HEK293 (cell line): ENCODE results near the gene IGSF21.

Source experiments
- CTCF ChIA-PET: fragments of 350-600 bp; formaldehyde crosslinking; extraction: SDS; loops from one replicate; lab custom pipeline; 2021; ENCODE audit warnings: antibody characterized with exemption; lab: Yijun Ruan, JAX
- POLR2A ChIA-PET: fragments of 300-600 bp; formaldehyde crosslinking; extraction: SDS; loops from one replicate; lab custom pipeline; 2020; ENCODE audit warnings: antibody characterized with exemption, inconsistent platforms; lab: Yijun Ruan, JAX
- H3K27ac ChIP-seq: fragments of 200-500 bp; sonication (Bioruptor generic); 2 replicates; pipeline ENCODE4 v1.5.1; 2014; ENCODE audit warnings: low read depth, low read length, control low read depth, inconsistent platforms; ENCODE audit errors: extremely low read depth
- H3K36me3 ChIP-seq, 2 experiments: fragments of 200-500 bp in 1 of 2; sonication (Bioruptor generic) in 1 of 2; 1 replicate in 1 of 2; 2 replicates in 1 of 2; pipeline ENCODE4 v1.5.1; 2014 to 2017; ENCODE audit warnings: inconsistent platforms in 2 of 2, low read length in 2 of 2; ENCODE audit not compliant: control insufficient read depth in 2 of 2, insufficient read depth in 1 of 2
- H3K4me1 ChIP-seq: fragments of 200-500 bp; sonication (Bioruptor generic); 2 replicates; pipeline ENCODE4 v1.5.1; 2014; ENCODE audit warnings: mild to moderate bottlenecking, low read length, inconsistent platforms; ENCODE audit not compliant: control insufficient read depth, insufficient read depth
- H3K4me3 ChIP-seq: 2 replicates; pipeline ENCODE4 v1.5.1; 2011; ENCODE audit warnings: low read depth, mild to moderate bottlenecking, control low read depth, low read length, moderate library complexity
- H3K9me3 ChIP-seq: fragments of 200-500 bp; sonication (Bioruptor generic); 2 replicates; pipeline ENCODE4 v1.5.1; 2014; ENCODE audit warnings: low read depth, low read length, inconsistent platforms; ENCODE audit not compliant: control insufficient read depth, insufficient read depth
- ATF2 ChIP-seq: fragments of 450-650 bp; formaldehyde crosslinking; IDR thresholded peaks from 2 replicates; pipeline ENCODE4 v1.5.1; 2016; ENCODE audit warnings: missing biosample characterization, missing genetic modification characterization, low read depth
- GLI2 ChIP-seq: fragments of 450-650 bp; formaldehyde crosslinking; IDR thresholded peaks from 2 replicates; pipeline ENCODE4; 2017; ENCODE audit warnings: missing biosample characterization, missing genetic modification characterization, low read depth, borderline replicate concordance
- KLF9 ChIP-seq: fragments of 450-650 bp; formaldehyde crosslinking; IDR thresholded peaks from 2 replicates; pipeline ENCODE4 v1.5.1; 2016; ENCODE audit warnings: missing biosample characterization, missing genetic modification characterization, low read depth
- MYNN ChIP-seq: fragments of 450-650 bp; formaldehyde crosslinking; IDR thresholded peaks from 2 replicates; pipeline ENCODE4 v1.5.1; 2016; ENCODE audit warnings: missing biosample characterization, missing genetic modification characterization, borderline replicate concordance
- PRDM4 ChIP-seq: fragments of 450-650 bp; formaldehyde crosslinking; IDR thresholded peaks from 2 replicates; pipeline ENCODE4 v1.5.1; 2017; ENCODE audit warnings: missing biosample characterization, missing genetic modification characterization
- YY1 ChIP-seq: fragments of 450-650 bp; formaldehyde crosslinking; IDR thresholded peaks from 2 replicates; pipeline ENCODE4 v1.5.1; 2018; ENCODE audit warnings: missing biosample characterization, missing genetic modification characterization
- ZBTB1 ChIP-seq: fragments of 450-650 bp; formaldehyde crosslinking; IDR thresholded peaks from 2 replicates; pipeline ENCODE4 v1.5.1; 2016; ENCODE audit warnings: missing biosample characterization, missing genetic modification characterization
- ZBTB21 ChIP-seq: fragments of 450-650 bp; formaldehyde crosslinking; IDR thresholded peaks from 2 replicates; pipeline ENCODE4 v1.5.1; 2017; ENCODE audit warnings: missing biosample characterization, missing genetic modification characterization
- ZBTB48 ChIP-seq: fragments of 450-650 bp; formaldehyde crosslinking; IDR thresholded peaks from 2 replicates; pipeline ENCODE4 v1.5.1; 2016; ENCODE audit warnings: missing biosample characterization, missing genetic modification characterization
- ZFP37 ChIP-seq: fragments of 450-650 bp; formaldehyde crosslinking; IDR thresholded peaks from 2 replicates; pipeline ENCODE4 v1.5.1; 2016; ENCODE audit warnings: missing biosample characterization, missing genetic modification characterization
- ZFP41 ChIP-seq: fragments of 450-650 bp; formaldehyde crosslinking; IDR thresholded peaks from 2 replicates; pipeline ENCODE4 v1.5.1; 2016; ENCODE audit warnings: missing biosample characterization, missing genetic modification characterization, borderline replicate concordance
- ZNF23 ChIP-seq: fragments of 450-650 bp; formaldehyde crosslinking; IDR thresholded peaks from 2 replicates; pipeline ENCODE4 v1.5.1; 2016; ENCODE audit warnings: missing biosample characterization, missing genetic modification characterization, borderline replicate concordance
- ZNF239 ChIP-seq: fragments of 450-650 bp; formaldehyde crosslinking; IDR thresholded peaks from 2 replicates; pipeline ENCODE4 v1.5.1; 2016; ENCODE audit warnings: missing biosample characterization, missing genetic modification characterization
- ZNF248 ChIP-seq: fragments of 450-650 bp; formaldehyde crosslinking; IDR thresholded peaks from 2 replicates; pipeline ENCODE4 v1.5.1; 2017; ENCODE audit warnings: missing biosample characterization, missing genetic modification characterization
- ZNF26 ChIP-seq: fragments of 450-650 bp; formaldehyde crosslinking; IDR thresholded peaks from 2 replicates; pipeline ENCODE4 v1.5.1; 2016; ENCODE audit warnings: missing biosample characterization, missing genetic modification characterization
- ZNF423 ChIP-seq: fragments of 450-650 bp; formaldehyde crosslinking; IDR thresholded peaks from 2 replicates; pipeline ENCODE4 v1.5.1; 2016; ENCODE audit warnings: missing biosample characterization, missing genetic modification characterization
- ZNF529 ChIP-seq: fragments of 450-650 bp; formaldehyde crosslinking; IDR thresholded peaks from 2 replicates; pipeline ENCODE4 v1.5.1; 2017; ENCODE audit warnings: missing genetic modification characterization, missing biosample characterization; ENCODE audit not compliant: insufficient replicate concordance
- ZNF530 ChIP-seq: fragments of 450-650 bp; formaldehyde crosslinking; IDR thresholded peaks from 2 replicates; pipeline ENCODE4 v1.5.1; 2016; ENCODE audit warnings: low read depth, missing biosample characterization, missing genetic modification characterization
- ZNF548 ChIP-seq: fragments of 450-650 bp; formaldehyde crosslinking; IDR thresholded peaks from 2 replicates; pipeline ENCODE4 v1.5.1; 2016; ENCODE audit warnings: missing biosample characterization, missing genetic modification characterization
- ZNF558 ChIP-seq: fragments of 450-650 bp; formaldehyde crosslinking; IDR thresholded peaks from 2 replicates; pipeline ENCODE4 v1.5.1; 2016; ENCODE audit warnings: missing biosample characterization, missing genetic modification characterization
- ZNF600 ChIP-seq: fragments of 450-650 bp; formaldehyde crosslinking; IDR thresholded peaks from 2 replicates; pipeline ENCODE4 v1.5.1; 2016; ENCODE audit warnings: missing biosample characterization, missing genetic modification characterization
- ZNF623 ChIP-seq: fragments of 450-650 bp; formaldehyde crosslinking; IDR thresholded peaks from 2 replicates; pipeline ENCODE4 v1.5.1; 2016; ENCODE audit warnings: missing biosample characterization, missing genetic modification characterization
- ZNF626 ChIP-seq: fragments of 450-650 bp; sonication (Bioruptor Pico); formaldehyde crosslinking; IDR thresholded peaks from 2 replicates; pipeline ENCODE4 v1.5.1; 2018; ENCODE audit warnings: missing biosample characterization, missing genetic modification characterization, inconsistent platforms
- ZNF664 ChIP-seq: fragments of 450-650 bp; formaldehyde crosslinking; IDR thresholded peaks from 2 replicates; pipeline ENCODE4 v1.5.1; 2016; ENCODE audit warnings: missing biosample characterization, missing genetic modification characterization
- ZNF785 ChIP-seq: fragments of 450-650 bp; formaldehyde crosslinking; IDR thresholded peaks from 2 replicates; pipeline ENCODE4 v1.5.1; 2016; ENCODE audit warnings: missing biosample characterization, missing genetic modification characterization
- ZNF791 ChIP-seq: fragments of 450-650 bp; formaldehyde crosslinking; IDR thresholded peaks from 2 replicates; pipeline ENCODE4 v1.5.1; 2016; ENCODE audit warnings: missing biosample characterization, missing genetic modification characterization
- ZNF843 ChIP-seq: fragments of 450-650 bp; formaldehyde crosslinking; IDR thresholded peaks from 2 replicates; pipeline ENCODE4 v1.5.1; 2016; ENCODE audit warnings: missing biosample characterization, missing genetic modification characterization
- ZSCAN16 ChIP-seq: fragments of 450-650 bp; formaldehyde crosslinking; IDR thresholded peaks from 2 replicates; pipeline ENCODE4 v1.5.1; 2016; ENCODE audit warnings: missing biosample characterization, missing genetic modification characterization

Gene IGSF21

GRCh38 chr1:18204575-18204974 is 97.0 kb downstream of the IGSF21 start (continued):
- TF ChIP-seq GLI2 (no peak), ZNF791 (tag by site-specific recombination) (no peak), ZNF239 (tag by site-specific recombination) (no peak), ZSCAN16 (no peak), ZNF623 (tag by site-specific recombination) (no peak), ZBTB21 (tag by site-specific recombination) (no peak), ZNF23 (tag by site-specific recombination) (no peak), MYNN (tag by site-specific recombination) (no peak), ZNF26 (no peak)

GRCh38 chr1:18205319-18205718 is 97.7 kb downstream of the IGSF21 start:
- H3K36me3 ChIP-seq, result no peaks in the 10 kb centered on the region
- TF ChIP-seq GLI2 (no peak), ZNF248 (tag by site-specific recombination) (no peak), ZNF664 (tag by site-specific recombination) (no peak), ZFP37 (tag by site-specific recombination) (no peak), PRDM4 (tag by site-specific recombination) (no peak), ZNF529 (tag by site-specific recombination) (no peak), ZNF600 (tag by site-specific recombination) (no peak), ZNF785 (tag by site-specific recombination) (no peak), ZNF423 (no peak), ATF2 (tag by site-specific recombination) (no peak), YY1 (tag by site-specific recombination) (no peak), ZNF626 (tag by site-specific recombination) (no peak), ZBTB48 (tag by site-specific recombination) (no peak)

GRCh38 chr1:18211764-18212163 is 104.2 kb downstream of the IGSF21 start:
- Histone ChIP-seq H3K36me3 (no peaks in the 10 kb centered on the region), H3K4me1 (no peaks in the 10 kb centered on the region), H3K4me3 (no peak overlapping the region), H3K9me3 (no peaks in the 10 kb centered on the region), H3K27ac (no peak overlapping the region)
- ChIA-PET CTCF (interaction anchor here (0.7 to 2.3 kb wide), 4 partner anchors 11 to 551 kb away, joined by 3 to 6 read pairs (median 3); no protein-coding TSS in a partner anchor), POLR2A (no interaction called here)
- TF ChIP-seq ZNF548 (tag by site-specific recombination) (no peak), ZBTB1 (no peak), ZNF530 (tag by site-specific recombination) (no peak), KLF9 (no peak), ZNF843 (no peak), ZNF558 (no peak), ZFP41 (tag by site-specific recombination) (no peak)

More at GRCh38 chr1:18205319-18205718, 97.7 kb downstream of the IGSF21 start:
- Histone ChIP-seq H3K4me1 (no peaks in the 10 kb centered on the region), H3K4me3 (no peak overlapping the region), H3K27ac (no peak overlapping the region), H3K9me3 (no peaks in the 10 kb centered on the region)
- ChIA-PET CTCF (no interaction called here), POLR2A (no interaction called here)
